Stimulated activated CD8-positive, alpha-beta memory T cell treated with anti-CD3 and anti-CD28 coated beads, Interleukin-2, amount 100 ng/mL, for 48 hours (primary cell): Measurements from ENCODE around the gene RPP14.

Source experiments
- DNase-seq, 2 donors: peaks; one replicate each; pipeline ENCODE4 v3.0.0-alpha.2; 2020; ENCODE audit warnings: low read depth in 2 of 2

Gene RPP14

DNA sequence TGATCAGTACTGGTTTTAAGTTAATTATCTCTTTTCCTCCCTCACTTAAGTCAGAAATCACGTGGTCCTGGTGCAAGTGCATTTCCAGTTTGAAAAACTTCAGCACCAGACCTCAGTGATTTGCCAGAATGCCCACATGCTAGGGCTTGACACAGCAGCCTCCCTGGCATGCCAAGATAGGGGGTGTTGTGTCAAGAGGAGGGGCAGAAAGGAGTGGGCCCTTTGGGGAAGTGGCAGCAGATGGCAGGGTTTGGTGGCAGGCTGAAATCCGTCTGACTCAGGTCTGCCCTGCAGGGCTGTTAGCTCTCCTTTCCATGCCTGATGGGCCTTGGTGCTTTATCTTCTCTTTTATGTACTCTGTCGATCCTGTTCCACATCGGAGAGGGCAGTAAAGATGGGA is 50.0 kb downstream of the RPP14 start:
- no peak for DNase-seq

DNA sequence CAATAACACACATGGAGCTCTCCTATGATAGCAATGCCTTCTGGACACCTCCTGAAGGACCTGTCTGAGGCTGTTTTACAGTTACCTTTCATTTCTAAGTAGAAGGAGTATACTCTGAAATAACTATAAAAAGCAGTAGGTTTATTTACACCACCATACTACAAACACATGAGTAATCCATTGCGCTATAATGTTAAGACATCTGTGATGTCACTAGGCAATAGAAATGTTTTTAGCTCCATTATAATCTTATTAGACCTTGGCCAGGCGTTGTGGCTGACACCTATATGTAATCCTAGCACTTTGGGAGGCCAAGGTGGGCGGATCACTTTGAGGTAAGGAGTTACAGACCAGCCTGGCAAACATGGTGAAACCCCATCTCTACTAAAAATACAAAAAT is 51.4 kb downstream of the RPP14 start:
- DNase-seq, result no peak

DNA sequence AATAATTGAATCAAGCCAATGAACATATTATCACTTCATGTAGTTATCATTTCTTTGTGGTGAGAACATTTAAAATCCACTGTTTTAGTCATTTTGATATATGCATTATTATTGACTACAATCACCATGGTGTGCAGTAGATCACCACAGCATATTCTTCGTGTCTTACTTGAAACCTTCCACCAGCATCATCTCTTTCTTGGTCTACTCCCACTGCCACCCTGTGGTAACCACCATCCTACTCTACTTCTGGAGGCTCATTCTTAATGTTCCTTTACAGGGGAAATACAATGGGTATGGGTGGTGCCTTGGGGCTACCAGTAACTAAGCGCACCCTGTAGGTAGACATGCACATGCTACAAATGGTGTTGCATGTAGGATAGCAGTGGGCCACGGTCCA is 52.0 kb downstream of the RPP14 start:
- DNase-seq, result no peak

DNA sequence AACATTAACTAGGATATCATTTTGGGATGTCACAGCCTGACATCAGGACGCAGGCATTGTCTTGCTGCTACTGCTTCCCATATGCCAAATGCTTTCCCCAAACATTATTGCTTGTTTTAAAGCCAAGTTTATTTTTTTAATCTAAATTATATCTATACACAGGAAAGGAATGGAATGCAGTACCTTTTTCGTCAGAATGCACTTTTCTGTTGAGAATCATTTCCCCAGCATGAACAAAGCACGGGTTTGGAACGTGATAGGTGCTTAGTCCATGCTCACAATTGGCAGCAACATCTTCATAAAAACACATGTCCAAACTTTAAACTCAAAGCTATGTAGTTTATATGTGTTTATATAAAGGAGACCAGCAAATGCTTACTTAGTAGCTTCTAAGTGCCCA is 52.8 kb downstream of the RPP14 start:
- no peak for DNase-seq

DNA sequence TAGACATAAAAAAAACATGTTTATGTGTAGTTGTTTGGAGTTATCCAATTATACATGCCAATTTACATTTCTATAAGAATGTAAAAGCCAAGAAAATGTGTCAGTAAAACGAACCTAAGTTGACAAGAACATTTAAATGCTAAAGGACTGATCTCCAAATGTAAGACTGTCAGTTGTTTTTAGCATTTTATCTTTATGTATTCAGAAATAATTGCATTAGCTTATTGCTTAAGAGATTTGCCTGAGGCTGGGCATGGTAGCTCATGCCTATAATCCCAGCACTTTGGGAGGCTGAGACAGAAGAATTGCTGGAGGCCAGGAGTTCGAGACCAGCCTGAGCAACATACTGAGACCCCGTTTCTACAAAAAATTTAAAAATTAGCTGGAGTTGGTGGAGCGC is 53.6 kb downstream of the RPP14 start:
- DNase-seq, result no peak

DNA sequence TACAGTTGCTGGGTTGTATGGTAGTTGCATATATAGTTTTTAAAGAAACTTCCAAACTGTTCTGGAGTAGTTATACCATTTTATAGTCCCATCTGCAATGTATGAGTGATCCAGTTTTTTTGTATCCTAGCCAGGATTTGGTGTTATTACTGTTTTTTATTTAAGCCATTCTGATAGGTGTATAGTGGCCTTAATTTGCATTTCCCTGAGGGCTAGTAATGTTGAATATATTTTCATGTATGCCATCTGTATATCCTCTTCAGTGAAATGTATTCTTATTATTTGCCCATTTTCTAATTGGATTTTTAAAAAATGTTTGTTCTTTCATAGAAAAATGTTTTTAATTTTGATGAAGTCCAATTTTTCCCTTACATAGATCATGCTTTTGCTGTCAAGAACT is 55.8 kb downstream of the RPP14 start:
- no peak for DNase-seq

DNA sequence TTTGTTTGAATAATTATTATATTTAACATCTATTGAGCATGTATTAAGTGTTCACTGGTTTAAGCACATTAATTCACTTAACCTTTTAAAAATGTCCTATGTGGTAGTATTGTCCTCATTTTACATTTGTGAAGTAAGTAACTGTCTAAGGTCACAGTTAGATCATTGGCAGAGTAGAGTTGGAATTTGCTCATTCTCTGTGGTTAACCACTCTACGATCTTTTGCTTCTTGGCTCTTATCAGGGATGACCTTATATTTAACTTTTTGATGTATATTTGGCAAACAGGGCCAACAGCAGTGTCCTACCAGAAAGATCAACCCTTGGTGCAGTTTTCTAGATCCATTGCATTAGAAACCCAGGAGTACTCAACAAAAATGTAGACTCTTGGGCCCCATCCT is 60.7 kb downstream of the RPP14 start:
- no peak for DNase-seq

DNA sequence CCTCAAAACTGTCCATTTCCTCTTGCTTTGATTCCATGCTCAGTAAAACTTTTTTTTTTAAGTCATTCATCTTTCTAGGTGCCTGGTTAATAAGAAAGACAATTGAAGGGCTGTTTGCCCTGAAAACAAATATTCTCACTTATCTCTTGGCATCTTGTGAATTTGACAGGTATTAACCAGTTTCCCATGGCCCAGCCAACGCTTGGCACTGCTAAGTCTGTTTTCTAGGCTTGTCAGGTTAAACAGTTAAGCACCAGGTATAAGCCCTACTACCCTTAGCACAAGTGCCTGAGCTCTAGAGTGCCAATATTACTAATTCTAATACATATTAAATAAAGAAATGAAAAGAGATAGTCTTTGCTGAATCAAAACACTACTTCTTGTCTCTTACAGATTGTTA is 63.0 kb downstream of the RPP14 start:
- no peak for DNase-seq
